Measurements from ENCODE around the gene SOX5.

GRCh38 chr12:23959826-23960225 lies 10.4 kb upstream of the SOX5 start:
- TF ChIP-seq CTCF (IDR thresholded peaks at IDR 0.05): no peak
- no peak for TF ChIP-seq POLR2A (IDR thresholded peaks at IDR 0.05)
